CD4-positive, alpha-beta T cell treated with Interleukin-15 for 1 hour (primary cell): ENCODE data around the gene RALGPS1.

ENCODE experiments used
- DNase-seq: peaks from one replicate; pipeline ENCODE4 v3.0.0-alpha.2; 2020

The RALGPS1 gene

GRCh38 chr9:126907058-126907457 lies 7.5 kb upstream of the RALGPS1 start:
- DNase-seq: no peak

GRCh38 chr9:126915281-126915816 lies 767 bp downstream of the RALGPS1 start:
- peak; percentile 63 for DNase-seq

GRCh38 chr9:126915846-126916543 lies 1.4 kb downstream of the RALGPS1 start:
- no peak for DNase-seq

GRCh38 chr9:126916909-126917308 lies 2.3 kb downstream of the RALGPS1 start:
- no peak for DNase-seq

DNA sequence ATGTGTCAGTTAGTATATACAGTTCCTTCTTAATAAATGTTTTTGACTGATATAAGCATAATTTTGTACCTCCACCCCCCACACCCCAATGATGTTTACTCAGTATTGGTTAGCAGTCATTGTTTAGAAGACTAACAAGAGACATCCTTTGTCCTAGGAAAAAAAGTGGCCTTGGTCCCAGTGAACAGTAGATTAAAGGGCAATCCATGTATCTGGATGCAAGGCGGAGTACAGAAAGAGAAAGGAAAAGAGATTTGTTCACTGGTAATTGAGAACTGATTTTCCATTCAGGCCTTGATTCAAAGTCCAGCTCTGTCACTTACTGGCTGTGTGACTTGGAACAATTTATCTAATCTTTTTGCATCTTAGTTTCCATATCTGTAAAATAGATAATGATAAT lies 4.6 kb downstream of the RALGPS1 start:
- no peak for DNase-seq

GRCh38 chr9:126925876-126926275 lies 11.3 kb downstream of the RALGPS1 start:
- no peak for DNase-seq

DNA sequence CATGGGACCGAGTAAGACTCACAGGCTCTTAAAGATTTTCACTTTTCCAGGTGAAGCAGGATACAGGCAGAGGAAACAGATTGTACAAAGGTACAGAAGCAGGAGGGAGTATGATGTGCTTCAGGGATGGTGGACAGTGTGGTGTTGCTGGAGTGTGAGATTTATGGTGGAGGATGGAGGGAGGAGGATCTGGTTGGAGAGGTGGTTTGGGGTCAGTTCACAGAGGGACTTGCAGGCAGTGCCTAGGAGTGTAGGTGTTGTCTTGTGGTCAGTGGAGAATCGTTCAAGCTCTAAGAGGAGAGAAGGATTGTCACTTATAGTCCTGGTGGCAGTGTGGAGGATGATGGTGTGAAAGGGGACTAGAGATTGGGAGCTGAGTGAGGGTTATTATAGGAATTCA lies 11.8 kb downstream of the RALGPS1 start:
- no peak for DNase-seq

GRCh38 chr9:126927419-126927818 lies 12.8 kb downstream of the RALGPS1 start:
- DNase-seq: no peak

GRCh38 chr9:126932871-126933321 lies 18.3 kb downstream of the RALGPS1 start:
- no peak for DNase-seq

DNA sequence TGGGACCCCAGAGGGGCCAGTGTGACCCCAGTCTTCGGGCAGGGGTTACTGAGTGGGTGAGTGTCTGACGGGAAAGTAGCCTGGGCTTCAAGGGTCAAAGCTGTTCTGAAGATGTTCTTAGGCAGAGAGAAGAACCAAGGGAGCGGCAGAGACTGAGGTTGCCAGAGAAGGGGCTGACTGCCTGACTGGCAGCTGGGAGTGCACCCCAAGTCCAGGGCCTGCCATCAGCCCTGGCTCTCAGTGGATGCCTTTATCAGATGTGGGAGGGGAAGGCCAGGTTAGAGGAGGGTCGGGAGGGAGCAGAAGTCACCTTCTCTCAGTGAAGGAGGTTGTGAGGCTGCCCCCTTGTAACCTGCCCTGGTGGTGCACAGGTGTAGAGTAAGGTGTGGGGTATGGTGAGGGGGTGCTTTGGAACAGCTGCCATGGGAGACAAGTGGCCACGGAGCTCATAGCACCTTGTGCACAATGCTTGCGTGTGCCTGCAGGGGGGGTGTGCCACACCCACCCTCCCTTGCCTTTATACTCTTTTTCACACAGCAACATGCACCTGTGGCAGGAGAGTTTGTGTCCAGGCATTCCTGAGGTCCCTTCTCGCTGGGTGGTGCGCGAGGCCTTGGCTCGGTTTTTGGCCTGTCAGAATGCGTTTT lies 18.9 kb downstream of the RALGPS1 start:
- DNase-seq: no peak

GRCh38 chr9:126934441-126934840 lies 19.9 kb downstream of the RALGPS1 start:
- DNase-seq: no peak

- no peak for DNase-seq
These were observed 21.0 kb downstream of the RALGPS1 start for GRCh38 chr9:126935630-126936029.

- no peak for DNase-seq
These were observed 22.9 kb downstream of the RALGPS1 start for GRCh38 chr9:126937444-126937843.

- no peak for DNase-seq
These were observed 23.7 kb downstream of the RALGPS1 start for GRCh38 chr9:126938327-126938726.

GRCh38 chr9:126939821-126940221 lies 25.2 kb downstream of the RALGPS1 start:
- no peak for DNase-seq

GRCh38 chr9:126942399-126942798 lies 27.8 kb downstream of the RALGPS1 start:
- DNase-seq: no peak

GRCh38 chr9:126945682-126946081 lies 31.1 kb downstream of the RALGPS1 start:
- DNase-seq: no peak

DNA sequence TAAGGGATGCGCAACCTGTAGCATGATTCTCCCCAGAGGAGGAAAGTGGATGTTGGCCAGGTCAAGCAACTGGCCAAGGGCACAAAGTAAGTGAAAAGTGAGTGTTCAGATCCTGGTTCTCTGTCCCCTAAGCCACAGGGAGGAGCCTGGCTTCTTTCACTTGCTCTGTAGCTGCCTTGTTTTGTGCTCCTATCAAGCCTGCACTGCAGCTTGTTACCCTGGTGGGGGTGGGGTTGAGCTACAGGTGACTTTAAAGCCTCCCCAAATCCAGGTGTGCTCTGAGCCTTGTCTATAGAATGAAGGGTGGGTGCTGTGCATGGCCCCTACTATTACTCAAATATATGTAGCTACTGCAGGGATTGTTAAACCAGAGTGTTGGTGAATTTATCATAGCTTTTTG lies 32.9 kb downstream of the RALGPS1 start:
- DNase-seq: no peak

- no peak for DNase-seq
These were observed 37.8 kb downstream of the RALGPS1 start for GRCh38 chr9:126952205-126952977.

- no peak for DNase-seq
These were observed 38.6 kb downstream of the RALGPS1 start for GRCh38 chr9:126953041-126953809.

- no peak for DNase-seq
These were observed 41.2 kb downstream of the RALGPS1 start for GRCh38 chr9:126955811-126956210.

GRCh38 chr9:126956917-126957686 lies 42.5 kb downstream of the RALGPS1 start:
- no peak for DNase-seq
